Ureter (tissue), 1 donor: Measurements from ENCODE around the gene TBC1D1. TPM values are rescaled to one million over a fixed set of nuclear protein-coding genes. Genes with fewer than 3 reads are reported as not detected.

Experiments used
- total RNA-seq: library from RNA; stranded (reverse); gene quantifications from one replicate; pipeline ENCODE4 v1.2.4, GENCODE V29; 2023
- donor health status: DM: yes; HTN: yes; CAD: no.

Gene TBC1D1
- total RNA-seq, 1 donor from 2014 or later = 191 TPM

Other genes starting within 250 kb of the TBC1D1 start
- gene RELL1, start 204.7 kb upstream of the TBC1D1 start, total RNA-seq = 23.4 TPM
- 62.6 TPM for gene PGM2, start 64.4 kb upstream of the TBC1D1 start, total RNA-seq
- 7.2 TPM for gene PTTG2, start 69.3 kb downstream of the TBC1D1 start, total RNA-seq